GM23338 (cell line): ENCODE results near the gene DIPK1A. TPM values are rescaled to one million over a fixed set of nuclear protein-coding genes. Genes with fewer than 3 reads are reported as not detected.

Source experiments
- ATAC-seq: fragments of 200-7000 bp; cut with Tn5 transposase; 3 replicates; pipeline ENCODE4 v1.9.1; 2020
- DNase-seq: peaks from one replicate; pipeline ENCODE4 v3.0.0-alpha.2; 2015; ENCODE audit warnings: low spot score
- H2AFZ ChIP-seq: fragments of 200-600 bp; sonication (generic); 2 replicates; pipeline ENCODE4 v1.8.0; 2016; ENCODE audit warnings: antibody characterized with exemption, mild to moderate bottlenecking, moderate library complexity
- H3F3A ChIP-seq: fragments of 200-600 bp; sonication (generic); replicated peaks from 2 replicates; pipeline ENCODE4 v1.8.0; 2017; ENCODE audit warnings: antibody characterized with exemption, mixed run types, low read depth
- H3K27ac ChIP-seq: fragments of 200-600 bp; sonication (generic); 2 replicates; pipeline ENCODE4 v1.6.1; 2016; ENCODE audit warnings: low read depth
- H3K27me3 ChIP-seq: fragments of 200-600 bp; sonication (generic); 2 replicates; pipeline ENCODE4 v1.8.0; 2016; ENCODE audit warnings: mild to moderate bottlenecking, mixed run types, moderate library complexity; ENCODE audit not compliant: insufficient read depth
- H3K36me3 ChIP-seq: fragments of 200-600 bp; sonication (generic); 2 replicates; pipeline ENCODE4 v1.8.0; 2016; ENCODE audit warnings: mild to moderate bottlenecking; ENCODE audit not compliant: insufficient read depth
- H3K4me1 ChIP-seq: fragments of 200-600 bp; sonication (generic); 2 replicates; pipeline ENCODE4 v1.8.0; 2016; ENCODE audit warnings: mild to moderate bottlenecking, moderate library complexity; ENCODE audit not compliant: insufficient read depth
- H3K4me2 ChIP-seq: fragments of 200-600 bp; sonication (generic); 2 replicates; pipeline ENCODE4 v1.7.1; 2017; ENCODE audit warnings: mixed run types
- H3K4me3 ChIP-seq: fragments of 200-600 bp; sonication (generic); 2 replicates; pipeline ENCODE4 v1.6.1; 2016; ENCODE audit warnings: mixed run types
- H3K79me2 ChIP-seq: fragments of 200-600 bp; sonication (generic); replicated peaks from 2 replicates; pipeline ENCODE4 v1.8.0; 2017; ENCODE audit warnings: mild to moderate bottlenecking; ENCODE audit not compliant: insufficient read depth
- H3K9me2 ChIP-seq: fragments of 200-600 bp; sonication (generic); 2 replicates; pipeline ENCODE4 v1.8.0; 2017; ENCODE audit not compliant: insufficient read depth
- H4K20me1 ChIP-seq: fragments of 200-600 bp; sonication (generic); replicated peaks from 2 replicates; pipeline ENCODE4 v1.8.0; 2017; ENCODE audit warnings: mild to moderate bottlenecking; ENCODE audit not compliant: insufficient read depth
- H3K27ac Mint-ChIP-seq: 2 replicates; pipeline ENCODE4 v1.8.0; 2020; ENCODE audit warnings: inconsistent platforms, mild to moderate bottlenecking, moderate library complexity, mixed read lengths
- H3K27me3 Mint-ChIP-seq: 3 replicates; pipeline ENCODE4 v1.8.0; 2022; ENCODE audit warnings: low read depth, mild to moderate bottlenecking, moderate library complexity, mixed read lengths, inconsistent platforms; ENCODE audit not compliant: insufficient read depth, poor library complexity
- H3K36me3 Mint-ChIP-seq: 3 replicates; pipeline ENCODE4 v1.8.0; 2021; ENCODE audit warnings: low read depth, mild to moderate bottlenecking, inconsistent platforms, moderate library complexity, mixed read lengths
- H3K4me1 Mint-ChIP-seq: 3 replicates; pipeline ENCODE4 v1.8.0; 2020; ENCODE audit warnings: mild to moderate bottlenecking, inconsistent platforms, mixed read lengths
- H3K4me3 Mint-ChIP-seq: 3 replicates; pipeline ENCODE4 v1.8.0; 2021; ENCODE audit warnings: moderate library complexity, mild to moderate bottlenecking, inconsistent platforms, mixed read lengths
- H3K9me3 Mint-ChIP-seq: 3 replicates; pipeline ENCODE4 v1.8.0; 2020; ENCODE audit warnings: moderate library complexity, mild to moderate bottlenecking, inconsistent platforms, mixed read lengths
- EZH2phosphoT487 ChIP-seq: fragments of 200-600 bp; sonication (generic); IDR thresholded peaks from one replicate; pipeline ENCODE4 v1.8.1; 2018; ENCODE audit warnings: antibody characterized with exemption; ENCODE audit not compliant: unreplicated experiment
- NANOG ChIP-seq: IDR thresholded peaks from 2 replicates; pipeline ENCODE4 v1.6.1; 2016; ENCODE audit warnings: antibody characterized with exemption, borderline replicate concordance
- POLR2AphosphoS5 ChIP-seq: IDR thresholded peaks from 2 replicates; pipeline ENCODE4 v1.6.1; 2016; ENCODE audit warnings: antibody characterized with exemption, low read depth
- ZNF114 ChIP-seq: fragments of 250-450 bp; sonication (Bioruptor Pico); IDR thresholded peaks from 2 replicates; pipeline ENCODE4 v1.5.0; 2020; ENCODE audit warnings: mild to moderate bottlenecking, moderate library complexity
- ZNF462 ChIP-seq: fragments of 250-450 bp; sonication (Bioruptor Pico); IDR thresholded peaks from 2 replicates; pipeline ENCODE4 v1.5.0; 2020; ENCODE audit warnings: mild to moderate bottlenecking, moderate library complexity
- long read RNA-seq: library from polyadenylated mRNA; unstranded; transcript quantifications from one replicate; pipeline ENCODE4 v2.0.0, GENCODE V29; 2020; ENCODE audit not compliant: unreplicated experiment
- polyA plus RNA-seq: library from polyadenylated mRNA; unstranded; fragments of >200 nt; fragmentation: Nextera tagmentation; extraction: Ambion mirVana; gene quantifications from 2 replicates; pipeline ENCODE4 v1.2.1, GENCODE V29; 2016
- total RNA-seq: library from RNA; depleted of rRNA; stranded (reverse); fragments of >200 nt; shearing (Covaris generic); gene quantifications from 2 replicates; pipeline ENCODE4 v1.2.3, GENCODE V29; 2014; rRNA removed
- TF ChIP-seq, protein P1 (sequence below), 2 experiments: fragments of 200-600 bp in 1 of 2; sonication (generic) in 1 of 2; conservative IDR thresholded peaks; 2 replicates each; pipeline versions ENCODE4 v1.5.1 to v1.6.1; 2016 to 2017; ENCODE audit warnings: antibody characterized with exemption in 2 of 2, low read depth in 2 of 2, mild to moderate bottlenecking in 2 of 2, moderate library complexity in 1 of 2
- TF ChIP-seq, protein P2 (sequence below): IDR thresholded peaks from 2 replicates; pipeline ENCODE4 v1.6.1; 2016; ENCODE audit warnings: antibody characterized with exemption

The DIPK1A gene
- 5.0 and 6.1 TPM in 2 replicates for total RNA-seq
- polyA plus RNA-seq: 3.3 and 4.8 TPM in 2 replicates
- long read RNA-seq, partial matches to known transcripts: 0 of 5 reads
- long read RNA-seq, other reads (novel, unspliced or antisense): 3 of 5 reads

GRCh38 chr1:92961131-92961895 is at the start of gene DIPK1A:
Gene DIPK1A (minus strand): TSS chr1:92961462. CDS start chr1:92961429, 33 bp downstream.
- Histone ChIP-seq H3K4me3 (peak within 1 kb of the TSS; percentile 75), H2AFZ (peak within 1 kb of the TSS; percentile 98), H3K27ac (peak within 1 kb of the TSS; percentile 30; the same call in 1 of the 2 replicates), H3K4me2 (peak within 1 kb of the TSS; percentile 94), H3F3A (no peaks in the 10 kb centered on the region), H3K27me3 (peaks cover 6% of the 10 kb centered on the region), H3K79me2 (no peaks in the 10 kb centered on the region), H3K9me2 (no peaks in the 10 kb centered on the region), H4K20me1 (no peaks in the 10 kb centered on the region; the same call in 1 of the 2 replicates), H3K36me3 (no peaks in the 10 kb centered on the region), H3K4me1 (peaks cover 14% of the 10 kb centered on the region)
- peak within 1 kb of the TSS; percentile 85 for H3K4me3 Mint-ChIP-seq
- H3K9me3 Mint-ChIP-seq: no peaks in the 10 kb centered on the region
- peaks cover 7% of the 10 kb centered on the region; the same call in 2 of the 3 replicates for H3K4me1 Mint-ChIP-seq
- no peak within 1 kb of the TSS for H3K27ac Mint-ChIP-seq
- peaks cover 4% of the 10 kb centered on the region for H3K27me3 Mint-ChIP-seq
- no peaks in the 10 kb centered on the region for H3K36me3 Mint-ChIP-seq
- DNase-seq (peak; percentile 87), ATAC-seq (peak; percentile 72)
- no peak for TF ChIP-seq EZH2phosphoT487
- TF ChIP-seq ZNF114 (CRISPR knock-in tag): no peak
- TF ChIP-seq, protein P1, sequence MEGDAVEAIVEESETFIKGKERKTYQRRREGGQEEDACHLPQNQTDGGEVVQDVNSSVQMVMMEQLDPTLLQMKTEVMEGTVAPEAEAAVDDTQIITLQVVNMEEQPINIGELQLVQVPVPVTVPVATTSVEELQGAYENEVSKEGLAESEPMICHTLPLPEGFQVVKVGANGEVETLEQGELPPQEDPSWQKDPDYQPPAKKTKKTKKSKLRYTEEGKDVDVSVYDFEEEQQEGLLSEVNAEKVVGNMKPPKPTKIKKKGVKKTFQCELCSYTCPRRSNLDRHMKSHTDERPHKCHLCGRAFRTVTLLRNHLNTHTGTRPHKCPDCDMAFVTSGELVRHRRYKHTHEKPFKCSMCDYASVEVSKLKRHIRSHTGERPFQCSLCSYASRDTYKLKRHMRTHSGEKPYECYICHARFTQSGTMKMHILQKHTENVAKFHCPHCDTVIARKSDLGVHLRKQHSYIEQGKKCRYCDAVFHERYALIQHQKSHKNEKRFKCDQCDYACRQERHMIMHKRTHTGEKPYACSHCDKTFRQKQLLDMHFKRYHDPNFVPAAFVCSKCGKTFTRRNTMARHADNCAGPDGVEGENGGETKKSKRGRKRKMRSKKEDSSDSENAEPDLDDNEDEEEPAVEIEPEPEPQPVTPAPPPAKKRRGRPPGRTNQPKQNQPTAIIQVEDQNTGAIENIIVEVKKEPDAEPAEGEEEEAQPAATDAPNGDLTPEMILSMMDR (conservative IDR thresholded peaks at IDR 0.05; ENCODE audit: low read depth in 2 of 2): peak in 1 of 2 experiments; percentile 37; a peak in 1 of 4 replicates
- peak; percentile 74 for TF ChIP-seq POLR2AphosphoS5

GRCh38 chr1:93007941-93008577 is 46.8 kb upstream of the DIPK1A start:
- no peaks in the 10 kb centered on the region for H3K27me3 Mint-ChIP-seq
- ATAC-seq: no peak; the same call in 2 of the 3 replicates
- H3K4me1 Mint-ChIP-seq: peaks cover 15% of the 10 kb centered on the region
- TF ChIP-seq NANOG: no peak
- TF ChIP-seq, protein P2, sequence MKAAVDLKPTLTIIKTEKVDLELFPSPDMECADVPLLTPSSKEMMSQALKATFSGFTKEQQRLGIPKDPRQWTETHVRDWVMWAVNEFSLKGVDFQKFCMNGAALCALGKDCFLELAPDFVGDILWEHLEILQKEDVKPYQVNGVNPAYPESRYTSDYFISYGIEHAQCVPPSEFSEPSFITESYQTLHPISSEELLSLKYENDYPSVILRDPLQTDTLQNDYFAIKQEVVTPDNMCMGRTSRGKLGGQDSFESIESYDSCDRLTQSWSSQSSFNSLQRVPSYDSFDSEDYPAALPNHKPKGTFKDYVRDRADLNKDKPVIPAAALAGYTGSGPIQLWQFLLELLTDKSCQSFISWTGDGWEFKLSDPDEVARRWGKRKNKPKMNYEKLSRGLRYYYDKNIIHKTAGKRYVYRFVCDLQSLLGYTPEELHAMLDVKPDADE: no peak
- no peak for TF ChIP-seq ZNF462 (CRISPR knock-in tag)
- TF ChIP-seq, protein P1 (conservative IDR thresholded peaks at IDR 0.05; ENCODE audit: low read depth in 2 of 2): no peak

More at GRCh38 chr1:93007941-93008577, 46.8 kb upstream of the DIPK1A start:
- H3K79me2 ChIP-seq: no peaks in the 10 kb centered on the region
- H3K36me3 ChIP-seq: no peaks in the 10 kb centered on the region
- no peak overlapping the region for H3K4me2 ChIP-seq
- H4K20me1 ChIP-seq: no peaks in the 10 kb centered on the region
- H3K27ac ChIP-seq: no peak overlapping the region
- Mint-ChIP-seq H3K4me3 (no peak overlapping the region), H3K27ac (no peak overlapping the region), H3K36me3 (no peaks in the 10 kb centered on the region), H3K9me3 (no peaks in the 10 kb centered on the region)
- H3K27me3 ChIP-seq: no peaks in the 10 kb centered on the region
- no peak overlapping the region for H3K4me3 ChIP-seq
- no peaks in the 10 kb centered on the region for H3K4me1 ChIP-seq
- H3F3A ChIP-seq: no peaks in the 10 kb centered on the region
- H2AFZ ChIP-seq: peak overlapping the region; percentile 21
- H3K9me2 ChIP-seq: no peaks in the 10 kb centered on the region
- no peak for DNase-seq
